Lower lobe of right lung (tissue), 2 donors: Measurements from ENCODE around the gene OR52R1. TPM values are rescaled to one million over a fixed set of nuclear protein-coding genes. Genes with fewer than 3 reads are reported as not detected.

Source experiments
- ATAC-seq, 2 donors: fragments of 200-7000 bp; cut with Tn5 transposase; one replicate each; pipeline ENCODE4 v1.9.1; 2020 to 2022; ENCODE audit warnings: mild to moderate bottlenecking in 2 of 2, moderate library complexity in 2 of 2
- DNase-seq: peaks from one replicate; pipeline ENCODE4 v3.0.0-alpha.2; 2020
- H3K27ac ChIP-seq: fragments of 200-600 bp; one replicate; pipeline ENCODE4 v1.8.0; 2022
- H3K27me3 ChIP-seq: fragments of 200-600 bp; one replicate; pipeline ENCODE4 v1.8.0; 2022; ENCODE audit warnings: low read depth
- H3K36me3 ChIP-seq: fragments of 200-600 bp; one replicate; pipeline ENCODE4 v1.8.0; 2022; ENCODE audit warnings: mild to moderate bottlenecking
- H3K4me1 ChIP-seq: fragments of 200-600 bp; one replicate; pipeline ENCODE4 v1.8.0; 2022
- H3K4me3 ChIP-seq: fragments of 200-600 bp; one replicate; pipeline ENCODE4 v1.8.0; 2022; ENCODE audit warnings: mild to moderate bottlenecking
- H3K9me3 ChIP-seq: fragments of 200-600 bp; one replicate; pipeline ENCODE4 v1.8.0; 2022
- CTCF ChIP-seq: fragments of 200-600 bp; IDR thresholded peaks from one replicate; pipeline ENCODE4 v1.8.0; 2022; ENCODE audit warnings: antibody characterized with exemption, mild to moderate bottlenecking
- intact Hi-C: fragments of 100-400 bp; cut with DNase I; formaldehyde crosslinking; loops from one replicate; pipeline ENCODE4 v1.11.0; 2022
- long read RNA-seq: library from polyadenylated mRNA; unstranded; transcript quantifications from one replicate; pipeline ENCODE4 v2.0.0, GENCODE V29; 2021
- total RNA-seq: library from RNA; stranded (reverse); fragmentation: NEBNext Ultra II Directional; extraction: Animal tissue kit (Norgen Biotek cat#: 25700); gene quantifications from one replicate; pipeline ENCODE4 v1.2.1, GENCODE V29; 2021
- donor health status: DM: no; HTN: yes; CAD: no; lungs with severe emphysema.

OR52R1 gene
- not detected for total RNA-seq
- long read RNA-seq, result 0 reads

GRCh38 chr11:4804280-4804679 is at the start of gene OR52R1:
OR52R1 (minus strand) TSS chr11:4804380; CDS start chr11:4804380, 0 bp downstream.
- no peak for TF ChIP-seq CTCF
- intact Hi-C loops, result no loop called here
- DNase-seq, result no peak
- no peaks in the 10 kb centered on the region for H3K27me3 ChIP-seq
- H3K9me3 ChIP-seq, result no peaks in the 10 kb centered on the region
- no peak within 1 kb of the TSS for H3K4me3 ChIP-seq
- no peaks in the 10 kb centered on the region for H3K4me1 ChIP-seq
- H3K36me3 ChIP-seq, result no peaks in the 10 kb centered on the region
- no peak within 1 kb of the TSS for H3K27ac ChIP-seq
- ATAC-seq, result no peak

GRCh38 chr11:4851033-4851432 is 46.9 kb upstream of the OR52R1 start:
- intact Hi-C loops, result no loop called here
- Histone ChIP-seq H3K9me3 (no peaks in the 10 kb centered on the region), H3K4me1 (no peaks in the 10 kb centered on the region), H3K27me3 (no peaks in the 10 kb centered on the region), H3K4me3 (no peak overlapping the region), H3K36me3 (no peaks in the 10 kb centered on the region), H3K27ac (no peak overlapping the region)
- no peak for TF ChIP-seq CTCF
- ATAC-seq (no peak), DNase-seq (no peak)

- Histone ChIP-seq H3K27me3 (no peaks in the 10 kb centered on the region), H3K36me3 (no peaks in the 10 kb centered on the region), H3K9me3 (no peaks in the 10 kb centered on the region), H3K4me3 (no peak within 1 kb of the TSS), H3K4me1 (no peaks in the 10 kb centered on the region), H3K27ac (no peak within 1 kb of the TSS)
- TF ChIP-seq CTCF, result no peak
- intact Hi-C loops, result no loop called here
- DNase-seq (no peak), ATAC-seq (no peak)
Measured at GRCh38 chr11:4848908-4849532, 44.8 kb upstream of the OR52R1 start, which contains the start of gene OR51S1. OR51S1 (minus strand) TSS chr11:4849208; CDS start chr11:4849208, 0 bp downstream.

- DNase-seq (no peak), ATAC-seq (no peak)
- no peak overlapping the region for H3K4me3 ChIP-seq
- no peaks in the 10 kb centered on the region for H3K9me3 ChIP-seq
- H3K27me3 ChIP-seq, result no peaks in the 10 kb centered on the region
- intact Hi-C loops, result no loop called here
- TF ChIP-seq CTCF, result no peak
- H3K27ac ChIP-seq, result no peak overlapping the region
- H3K36me3 ChIP-seq, result no peaks in the 10 kb centered on the region
- no peaks in the 10 kb centered on the region for H3K4me1 ChIP-seq
Measured at GRCh38 chr11:4839851-4840549, 35.8 kb upstream of the OR52R1 start.

GRCh38 chr11:4830909-4831308 is 26.7 kb upstream of the OR52R1 start:
- no peaks in the 10 kb centered on the region for H3K4me1 ChIP-seq
- H3K36me3 ChIP-seq, result no peaks in the 10 kb centered on the region
- H3K4me3 ChIP-seq, result no peak overlapping the region
- no peak for DNase-seq
- ATAC-seq, result no peak
- no peak overlapping the region for H3K27ac ChIP-seq
- no peaks in the 10 kb centered on the region for H3K9me3 ChIP-seq
- H3K27me3 ChIP-seq, result no peaks in the 10 kb centered on the region
- intact Hi-C loops, result no loop called here
- TF ChIP-seq CTCF, result no peak
